Choroid plexus epithelial cell (primary cell): ENCODE measurements around the gene LAT.
"Not testable (repeated sequence)": the region's sequence is repeated elsewhere in the genome, so short reads cannot be mapped to it uniquely, and the experiment has no call there.

ENCODE experiments used
- DNase-seq: peaks from one replicate; pipeline ENCODE4 v3.0.0-alpha.2; 2010; ENCODE audit warnings: low read depth
- H3K4me3 ChIP-seq: 2 replicates; pipeline ENCODE4 v1.5.1; 2011; ENCODE audit warnings: low read depth, mild to moderate bottlenecking, control low read depth, low read length, moderate library complexity
- TF ChIP-seq, protein P1 (sequence below): conservative IDR thresholded peaks from 2 replicates; pipeline ENCODE4 v1.5.1; 2011; ENCODE audit warnings: low read depth, mild to moderate bottlenecking, control low read depth, inconsistent platforms, low read length, moderate library complexity

LAT gene

DNA sequence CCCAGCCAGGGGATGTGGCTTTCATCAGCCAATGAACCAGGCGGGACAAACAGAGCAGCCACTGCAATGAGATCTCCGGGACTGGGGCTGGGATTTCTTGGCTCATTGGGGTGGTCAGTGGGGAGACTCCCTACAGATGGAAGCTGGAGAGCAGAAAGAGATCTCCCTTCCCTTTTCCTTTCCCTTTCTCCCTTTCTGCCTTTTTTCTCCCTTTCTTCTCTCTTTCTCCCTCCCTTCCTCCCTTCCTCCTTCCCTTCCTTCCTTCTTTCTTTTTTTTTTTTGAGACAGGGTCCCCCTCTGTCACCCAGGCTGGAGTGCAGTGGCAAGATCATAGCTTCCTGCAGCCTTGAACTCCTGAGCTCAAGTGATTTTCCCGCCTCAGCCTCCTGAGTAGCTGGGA lies 14.0 kb downstream of the LAT start:
- DNase-seq, result no peak
- H3K4me3 ChIP-seq, result no peak overlapping the region
- TF ChIP-seq, protein P1, sequence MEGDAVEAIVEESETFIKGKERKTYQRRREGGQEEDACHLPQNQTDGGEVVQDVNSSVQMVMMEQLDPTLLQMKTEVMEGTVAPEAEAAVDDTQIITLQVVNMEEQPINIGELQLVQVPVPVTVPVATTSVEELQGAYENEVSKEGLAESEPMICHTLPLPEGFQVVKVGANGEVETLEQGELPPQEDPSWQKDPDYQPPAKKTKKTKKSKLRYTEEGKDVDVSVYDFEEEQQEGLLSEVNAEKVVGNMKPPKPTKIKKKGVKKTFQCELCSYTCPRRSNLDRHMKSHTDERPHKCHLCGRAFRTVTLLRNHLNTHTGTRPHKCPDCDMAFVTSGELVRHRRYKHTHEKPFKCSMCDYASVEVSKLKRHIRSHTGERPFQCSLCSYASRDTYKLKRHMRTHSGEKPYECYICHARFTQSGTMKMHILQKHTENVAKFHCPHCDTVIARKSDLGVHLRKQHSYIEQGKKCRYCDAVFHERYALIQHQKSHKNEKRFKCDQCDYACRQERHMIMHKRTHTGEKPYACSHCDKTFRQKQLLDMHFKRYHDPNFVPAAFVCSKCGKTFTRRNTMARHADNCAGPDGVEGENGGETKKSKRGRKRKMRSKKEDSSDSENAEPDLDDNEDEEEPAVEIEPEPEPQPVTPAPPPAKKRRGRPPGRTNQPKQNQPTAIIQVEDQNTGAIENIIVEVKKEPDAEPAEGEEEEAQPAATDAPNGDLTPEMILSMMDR, result no peak

- TF ChIP-seq, protein P1, result no peak
- DNase-seq, result no peak
Observed at GRCh38 chr16:28999577-28999976, 14.7 kb downstream of the LAT start.

DNA sequence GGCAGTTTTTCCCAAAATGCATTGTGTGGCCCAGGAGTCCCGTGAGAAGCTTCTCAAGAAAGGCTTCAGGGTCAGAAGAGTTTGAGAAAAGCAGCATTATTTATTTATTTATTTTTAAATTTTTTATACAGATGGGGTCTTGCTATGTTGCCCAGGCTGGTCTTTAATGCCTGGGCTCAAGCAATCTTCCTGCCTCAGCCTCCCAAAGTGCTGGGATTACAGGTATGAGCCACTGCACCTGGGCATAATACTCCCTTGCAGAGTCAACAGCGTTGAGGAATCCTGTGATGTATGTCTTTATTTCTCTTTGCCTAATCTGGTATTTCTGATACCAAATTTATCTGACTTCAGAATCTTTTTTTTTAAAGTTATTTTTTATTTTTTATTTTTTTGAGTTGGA lies 15.2 kb downstream of the LAT start:
- no peak overlapping the region for H3K4me3 ChIP-seq
- no peak for DNase-seq
- TF ChIP-seq, protein P1, result no peak

More at GRCh38 chr16:28999577-28999976, 14.7 kb downstream of the LAT start:
- no peak overlapping the region for H3K4me3 ChIP-seq

DNA sequence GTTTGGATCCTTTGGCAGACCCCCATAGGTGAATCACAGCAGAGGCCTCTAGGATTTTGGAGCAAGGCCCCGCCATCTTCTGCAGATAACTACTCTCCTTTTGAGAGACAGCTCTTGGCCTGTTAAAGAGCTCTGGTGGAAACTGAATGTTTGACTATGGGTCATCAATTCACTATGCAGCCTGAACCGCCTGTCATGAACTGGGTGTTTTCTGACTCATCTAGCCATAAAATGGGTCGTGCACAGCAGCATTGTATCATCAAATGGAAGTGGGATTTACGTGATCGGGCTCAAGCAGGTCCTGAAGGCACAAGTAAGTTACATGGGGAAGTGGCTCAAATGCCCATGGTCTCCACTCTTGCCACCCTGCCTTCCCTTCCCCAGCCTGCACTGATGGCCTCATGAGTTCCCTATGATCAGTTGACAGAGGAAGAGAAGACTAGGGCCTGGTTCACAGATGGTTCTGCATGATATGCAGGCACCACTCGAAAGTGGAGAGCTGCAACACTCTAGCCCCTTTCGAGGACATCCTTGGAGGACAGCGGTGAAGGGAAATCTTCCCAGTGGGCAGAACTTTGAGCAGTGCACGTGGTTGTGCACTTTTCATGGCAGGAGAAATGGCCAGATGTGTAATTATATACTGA lies 19.8 kb downstream of the LAT start:
- not testable (repeated sequence) for H3K4me3 ChIP-seq, DNase-seq

DNA sequence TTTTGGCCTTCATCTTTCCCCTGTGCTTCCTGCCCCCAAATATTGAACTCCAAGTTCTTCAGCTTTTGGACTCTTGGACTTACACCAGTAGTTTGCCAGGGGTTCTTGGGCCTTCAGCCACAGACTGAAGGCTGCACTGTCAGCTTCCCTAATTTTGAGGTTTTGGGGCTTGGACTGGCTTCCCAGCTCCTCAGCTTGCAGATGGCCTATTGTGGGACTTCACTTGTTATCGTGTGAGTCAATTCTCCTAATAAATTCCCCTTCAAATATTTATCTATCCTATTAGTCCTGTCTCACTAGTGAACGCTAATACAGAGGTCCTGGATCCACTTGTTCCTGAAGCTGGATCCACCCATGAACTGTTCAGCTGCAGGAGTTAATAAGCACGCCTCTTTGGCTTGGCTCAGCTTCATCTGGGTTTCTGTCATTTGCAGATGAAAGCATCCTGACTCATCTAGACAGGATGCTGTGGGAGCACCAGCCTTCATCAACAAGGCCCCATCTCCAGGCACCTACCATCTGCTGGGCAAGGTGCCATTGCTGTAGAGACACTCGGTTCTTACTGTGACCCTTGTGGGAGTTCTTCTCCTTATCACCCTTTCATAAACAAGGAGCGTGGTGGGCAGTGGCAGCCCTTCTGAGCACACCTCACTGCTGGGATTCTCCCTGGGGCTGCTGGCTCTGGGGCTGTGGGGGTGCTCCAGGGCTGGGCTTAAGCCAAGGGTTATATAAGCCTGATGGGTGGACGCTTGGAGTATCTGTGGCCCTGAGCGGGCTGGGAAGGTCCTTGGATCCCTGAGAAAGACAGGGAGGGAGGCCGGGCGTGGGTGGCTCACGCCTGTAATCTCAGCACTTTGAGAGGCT lies 23.1 kb downstream of the LAT start:
- H3K4me3 ChIP-seq, result no peak overlapping the region
- DNase-seq, result peak; percentile 72
- TF ChIP-seq, protein P1, result no peak

DNA sequence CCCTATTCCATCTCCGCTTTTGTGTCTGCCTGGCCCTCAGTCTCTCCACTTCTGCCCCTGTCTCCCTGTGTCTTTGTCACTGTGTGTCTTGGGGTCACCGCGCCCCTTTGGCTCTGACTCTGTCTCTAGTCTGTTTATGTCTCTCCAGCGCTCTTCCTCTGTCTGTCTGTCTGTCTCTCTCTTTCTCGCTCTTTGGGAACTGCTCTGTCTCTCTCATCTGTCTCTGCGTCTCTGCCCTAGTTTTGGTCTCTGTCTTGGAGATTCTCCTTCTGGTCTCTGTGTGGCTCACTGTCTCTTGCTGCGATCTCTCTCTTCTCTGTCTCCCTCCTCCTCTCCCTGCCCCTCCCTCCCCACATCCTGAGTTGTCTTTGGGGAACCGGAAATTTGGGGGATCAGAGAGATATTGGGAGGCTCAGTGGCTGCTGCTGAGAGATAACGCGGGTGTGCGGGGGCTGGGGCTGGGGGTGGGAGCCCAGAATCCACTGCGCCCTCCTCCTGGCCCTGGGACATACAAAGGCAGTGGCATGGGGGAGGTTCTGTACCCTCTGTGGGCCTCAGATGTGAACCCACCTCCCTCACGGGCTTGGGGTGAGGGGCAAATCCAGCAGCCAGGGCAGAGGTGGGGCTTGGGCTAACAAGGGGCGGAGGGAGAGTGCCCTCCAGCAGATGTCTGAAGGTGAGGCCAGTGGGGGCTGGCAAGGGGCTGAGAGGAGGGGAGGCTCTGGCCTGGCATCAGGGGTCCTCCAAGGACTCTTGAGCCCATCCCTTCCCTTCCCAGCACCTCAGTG lies 24.4 kb downstream of the LAT start:
- TF ChIP-seq, protein P1, result no peak
- no peak for DNase-seq
- H3K4me3 ChIP-seq, result no peak overlapping the region

GRCh38 chr16:29009838-29010166 lies 24.9 kb downstream of the LAT start:
- no peak overlapping the region for H3K4me3 ChIP-seq
- DNase-seq, result no peak
- TF ChIP-seq, protein P1, result no peak
